Measurements from ENCODE around the gene NEDD4L.

The NEDD4L gene

GRCh38 chr18:58152216-58152615 is 108.2 kb downstream of the NEDD4L start:
- no peaks in the 10 kb centered on the region for H3K36me3 Mint-ChIP-seq (ENCODE audit: insufficient read depth)
- no peaks in the 10 kb centered on the region for H3K4me1 Mint-ChIP-seq (ENCODE audit: low read depth in 2 of 2)
- H3K4me3 Mint-ChIP-seq, result no peak overlapping the region
- H3K27ac Mint-ChIP-seq, result no peak overlapping the region
- no peak for DNase-seq
- no peak for ATAC-seq (replicated peaks)
- no peaks in the 10 kb centered on the region for H3K9me3 Mint-ChIP-seq
- H3K27me3 Mint-ChIP-seq, result peaks cover 13 to 25% of the 10 kb centered on the region in 2 donors

- no peaks in the 10 kb centered on the region for H3K9me3 Mint-ChIP-seq
- H3K4me1 Mint-ChIP-seq (ENCODE audit: low read depth in 2 of 2), result no peaks in the 10 kb centered on the region
- H3K27me3 Mint-ChIP-seq, result peaks cover 13 to 25% of the 10 kb centered on the region in 2 donors
- no peak overlapping the region for H3K4me3 Mint-ChIP-seq
- H3K36me3 Mint-ChIP-seq (ENCODE audit: insufficient read depth), result no peaks in the 10 kb centered on the region
- ATAC-seq (replicated peaks) (no peak), DNase-seq (no peak)
- no peak overlapping the region for H3K27ac Mint-ChIP-seq
Measured at GRCh38 chr18:58152891-58153290, 108.9 kb downstream of the NEDD4L start.

DNA sequence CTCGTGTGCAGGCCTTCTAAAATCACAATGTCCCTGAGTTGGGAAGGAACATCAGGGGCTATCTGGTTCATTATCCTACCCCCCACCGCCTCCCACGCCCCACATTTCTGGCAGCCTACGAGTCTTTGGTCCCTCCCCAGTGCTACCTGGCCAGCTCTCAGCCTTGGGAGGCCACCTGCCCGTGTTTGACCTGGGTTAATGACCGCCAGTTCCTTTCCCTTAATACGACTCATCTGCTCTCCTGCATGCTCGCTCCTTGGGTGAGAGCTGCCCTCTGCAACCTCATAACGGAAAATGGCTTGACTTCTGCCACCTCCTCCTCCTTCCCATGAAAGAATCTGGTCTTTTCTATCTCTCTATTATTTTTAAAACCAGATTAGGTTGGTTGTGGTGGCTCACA is 112.5 kb downstream of the NEDD4L start:
- DNase-seq, result no peak
- Mint-ChIP-seq H3K27me3 (peaks cover 26 to 28% of the 10 kb centered on the region in 2 donors), H3K36me3 (ENCODE audit: insufficient read depth) (no peaks in the 10 kb centered on the region), H3K27ac (no peak overlapping the region), H3K4me1 (ENCODE audit: low read depth in 2 of 2) (no peaks in the 10 kb centered on the region), H3K4me3 (no peak overlapping the region), H3K9me3 (no peaks in the 10 kb centered on the region)
- no peak for ATAC-seq (replicated peaks)

DNA sequence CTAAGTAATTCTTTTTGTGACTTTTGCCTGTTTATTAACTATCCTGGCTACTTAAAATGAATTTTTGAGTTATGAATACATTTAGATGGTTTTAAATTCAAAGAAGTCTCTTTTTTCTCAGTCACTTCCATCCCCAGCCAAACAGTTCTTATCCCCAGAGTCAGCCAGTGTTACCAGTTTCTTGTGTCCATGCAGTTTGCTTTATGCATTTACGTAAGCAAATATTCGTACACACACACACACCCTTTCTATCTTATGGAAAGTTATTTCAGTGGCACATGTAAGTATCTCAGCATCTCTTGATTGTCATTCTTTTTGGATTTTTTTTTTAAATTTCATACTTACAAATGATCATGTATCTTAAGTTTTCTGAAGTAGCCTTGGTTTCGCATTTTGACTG is 113.2 kb downstream of the NEDD4L start:
- DNase-seq (no peak), ATAC-seq (replicated peaks) (no peak)
- no peaks in the 10 kb centered on the region for H3K4me1 Mint-ChIP-seq (ENCODE audit: low read depth in 2 of 2)
- H3K36me3 Mint-ChIP-seq (ENCODE audit: insufficient read depth), result no peaks in the 10 kb centered on the region
- peaks cover 23 to 24% of the 10 kb centered on the region in 2 donors for H3K27me3 Mint-ChIP-seq
- H3K27ac Mint-ChIP-seq, result no peak overlapping the region
- no peaks in the 10 kb centered on the region for H3K9me3 Mint-ChIP-seq
- no peak overlapping the region for H3K4me3 Mint-ChIP-seq

GRCh38 chr18:58158008-58158407 is 114.0 kb downstream of the NEDD4L start:
- Mint-ChIP-seq H3K36me3 (ENCODE audit: insufficient read depth) (no peaks in the 10 kb centered on the region), H3K4me3 (no peak overlapping the region), H3K9me3 (no peaks in the 10 kb centered on the region), H3K27ac (no peak overlapping the region), H3K27me3 (peaks cover 16 to 19% of the 10 kb centered on the region in 2 donors), H3K4me1 (ENCODE audit: low read depth in 2 of 2) (no peaks in the 10 kb centered on the region)
- no peak for DNase-seq
- no peak for ATAC-seq (replicated peaks)

- no peak overlapping the region for H3K4me3 Mint-ChIP-seq
- peaks cover 15 to 18% of the 10 kb centered on the region in 2 donors for H3K27me3 Mint-ChIP-seq
- H3K27ac Mint-ChIP-seq, result no peak overlapping the region
- ATAC-seq (replicated peaks), result no peak
- H3K4me1 Mint-ChIP-seq (ENCODE audit: low read depth in 2 of 2), result no peaks in the 10 kb centered on the region
- no peaks in the 10 kb centered on the region for H3K9me3 Mint-ChIP-seq
- no peak for DNase-seq
- no peaks in the 10 kb centered on the region for H3K36me3 Mint-ChIP-seq (ENCODE audit: insufficient read depth)
Measured at GRCh38 chr18:58158459-58158858, 114.4 kb downstream of the NEDD4L start.

DNA sequence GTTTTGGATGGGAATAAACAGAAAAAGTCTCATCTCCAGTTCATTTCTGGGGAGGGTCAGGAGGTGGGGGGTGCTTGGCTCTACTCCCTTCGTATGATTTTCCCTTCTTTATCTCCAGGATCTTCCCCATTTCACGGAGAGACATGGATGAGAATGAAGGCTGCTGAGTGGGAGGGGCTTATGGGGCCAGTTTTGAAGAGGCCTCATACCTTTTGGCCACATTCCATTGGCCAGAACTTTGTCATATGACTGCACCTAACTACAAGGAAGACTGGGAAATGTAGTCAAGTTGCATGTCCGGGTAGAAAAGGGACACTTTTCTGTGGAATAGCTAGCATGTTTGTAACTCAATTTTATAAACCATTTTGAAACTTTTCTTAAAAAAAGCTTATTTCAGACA is 117.6 kb downstream of the NEDD4L start:
- ATAC-seq (replicated peaks) (no peak), DNase-seq (no peak)
- no peaks in the 10 kb centered on the region for H3K9me3 Mint-ChIP-seq
- peaks cover 15 to 18% of the 10 kb centered on the region in 2 donors for H3K27me3 Mint-ChIP-seq
- no peaks in the 10 kb centered on the region for H3K4me1 Mint-ChIP-seq (ENCODE audit: low read depth in 2 of 2)
- no peak overlapping the region for H3K4me3 Mint-ChIP-seq
- no peaks in the 10 kb centered on the region for H3K36me3 Mint-ChIP-seq (ENCODE audit: insufficient read depth)
- no peak overlapping the region for H3K27ac Mint-ChIP-seq

GRCh38 chr18:58162127-58162526 is 118.1 kb downstream of the NEDD4L start:
- H3K36me3 Mint-ChIP-seq (ENCODE audit: insufficient read depth), result no peaks in the 10 kb centered on the region
- ATAC-seq (replicated peaks) (no peak), DNase-seq (no peak)
- no peaks in the 10 kb centered on the region for H3K9me3 Mint-ChIP-seq
- no peaks in the 10 kb centered on the region for H3K4me1 Mint-ChIP-seq (ENCODE audit: low read depth in 2 of 2)
- H3K27ac Mint-ChIP-seq, result no peak overlapping the region
- no peak overlapping the region for H3K4me3 Mint-ChIP-seq
- H3K27me3 Mint-ChIP-seq, result peaks cover 15 to 18% of the 10 kb centered on the region in 2 donors

DNA sequence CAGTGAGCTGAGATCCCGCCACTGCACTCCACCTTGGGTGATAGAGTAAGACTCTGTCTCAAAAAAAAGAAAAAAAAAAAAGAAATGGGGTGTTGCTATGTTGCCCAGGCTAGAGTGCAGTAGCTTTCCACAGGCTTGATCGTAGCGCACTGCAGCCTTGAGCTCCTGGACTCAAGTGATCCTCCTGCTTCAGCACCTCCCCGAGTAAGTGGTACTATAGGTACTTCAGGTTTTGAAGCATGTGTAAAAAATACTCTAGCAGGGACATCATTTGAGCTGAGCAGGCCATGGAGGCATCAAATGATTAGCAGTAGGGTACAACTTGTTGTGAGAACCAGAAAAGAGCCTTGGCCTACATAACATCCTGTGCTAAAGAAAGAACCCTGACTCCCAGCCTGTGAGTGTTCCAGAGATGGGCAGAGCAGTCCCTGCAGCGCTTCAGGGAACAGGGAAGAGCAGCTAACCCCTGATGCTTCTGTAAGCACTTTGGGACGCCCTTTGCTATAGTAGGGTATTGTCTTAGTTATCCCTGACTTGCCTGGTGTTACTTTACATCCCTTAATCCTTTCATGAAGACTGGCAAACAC is 119.1 kb downstream of the NEDD4L start:
- H3K36me3 Mint-ChIP-seq (ENCODE audit: insufficient read depth), result no peaks in the 10 kb centered on the region
- peaks cover 15 to 18% of the 10 kb centered on the region in 2 donors for H3K27me3 Mint-ChIP-seq
- H3K27ac Mint-ChIP-seq, result no peak overlapping the region
- no peak for ATAC-seq (replicated peaks)
- no peaks in the 10 kb centered on the region for H3K4me1 Mint-ChIP-seq (ENCODE audit: low read depth in 2 of 2)
- DNase-seq, result no peak
- no peak overlapping the region for H3K4me3 Mint-ChIP-seq
- no peaks in the 10 kb centered on the region for H3K9me3 Mint-ChIP-seq

- H3K4me3 Mint-ChIP-seq, result no peak overlapping the region
- peaks cover 0 to 8% of the 10 kb centered on the region in 2 donors for H3K27me3 Mint-ChIP-seq
- no peaks in the 10 kb centered on the region for H3K36me3 Mint-ChIP-seq (ENCODE audit: insufficient read depth)
- H3K9me3 Mint-ChIP-seq, result no peaks in the 10 kb centered on the region
- DNase-seq (no peak), ATAC-seq (replicated peaks) (no peak)
- no peak overlapping the region for H3K27ac Mint-ChIP-seq
- no peaks in the 10 kb centered on the region for H3K4me1 Mint-ChIP-seq (ENCODE audit: low read depth in 2 of 2)
Measured at GRCh38 chr18:58166278-58166844, 122.3 kb downstream of the NEDD4L start.

DNA sequence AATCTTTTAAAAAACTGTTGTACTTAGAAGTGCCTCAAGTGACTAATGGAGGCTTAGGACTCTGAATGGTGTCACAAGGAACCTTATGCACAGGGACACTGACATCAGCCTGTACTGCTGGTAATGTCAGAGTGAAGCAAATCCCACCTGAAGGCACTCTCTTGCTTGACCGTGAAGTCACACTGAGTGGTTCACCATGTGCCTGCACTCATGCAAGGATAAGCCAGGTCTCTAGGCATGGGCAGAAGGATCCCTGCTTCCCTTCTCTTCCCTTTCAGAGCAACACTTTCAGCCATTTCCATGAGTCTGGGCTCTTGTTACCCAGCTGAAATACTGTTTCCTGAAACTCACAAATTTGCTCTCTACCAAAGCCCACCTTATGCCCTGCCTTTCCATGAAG is 123.0 kb downstream of the NEDD4L start:
- Mint-ChIP-seq H3K27me3 (peaks cover 0 to 6% of the 10 kb centered on the region in 2 donors), H3K4me3 (no peak overlapping the region), H3K27ac (no peak overlapping the region), H3K4me1 (ENCODE audit: low read depth in 2 of 2) (no peaks in the 10 kb centered on the region), H3K36me3 (ENCODE audit: insufficient read depth) (no peaks in the 10 kb centered on the region), H3K9me3 (no peaks in the 10 kb centered on the region)
- DNase-seq (no peak), ATAC-seq (replicated peaks) (no peak)

GRCh38 chr18:58168221-58168620 is 124.2 kb downstream of the NEDD4L start:
- DNase-seq, result no peak
- ATAC-seq (replicated peaks), result no peak
- Mint-ChIP-seq H3K36me3 (ENCODE audit: insufficient read depth) (no peaks in the 10 kb centered on the region), H3K4me1 (ENCODE audit: low read depth in 2 of 2) (no peaks in the 10 kb centered on the region), H3K9me3 (no peaks in the 10 kb centered on the region), H3K27ac (no peak overlapping the region), H3K27me3 (no peaks in the 10 kb centered on the region), H3K4me3 (no peak overlapping the region)

- Mint-ChIP-seq H3K27me3 (no peaks in the 10 kb centered on the region), H3K4me1 (ENCODE audit: low read depth in 2 of 2) (no peaks in the 10 kb centered on the region), H3K4me3 (no peak overlapping the region), H3K36me3 (ENCODE audit: insufficient read depth) (no peaks in the 10 kb centered on the region), H3K9me3 (no peaks in the 10 kb centered on the region), H3K27ac (no peak overlapping the region)
- ATAC-seq (replicated peaks) (no peak), DNase-seq (no peak)
Measured at GRCh38 chr18:58168993-58169392, 125.0 kb downstream of the NEDD4L start.

GRCh38 chr18:58169472-58169871 is 125.4 kb downstream of the NEDD4L start:
- H3K4me1 Mint-ChIP-seq (ENCODE audit: low read depth in 2 of 2), result no peaks in the 10 kb centered on the region
- ATAC-seq (replicated peaks), result no peak
- H3K4me3 Mint-ChIP-seq, result no peak overlapping the region
- no peaks in the 10 kb centered on the region for H3K9me3 Mint-ChIP-seq
- H3K36me3 Mint-ChIP-seq (ENCODE audit: insufficient read depth), result no peaks in the 10 kb centered on the region
- DNase-seq, result no peak
- no peaks in the 10 kb centered on the region for H3K27me3 Mint-ChIP-seq
- peak overlapping the region in 1 of 2 donors; percentile 6 for H3K27ac Mint-ChIP-seq
